Thoracic aorta (tissue), 2 donors: Measurements from ENCODE around the gene CWF19L1. TPM values are rescaled to one million over a fixed set of nuclear protein-coding genes. Genes with fewer than 3 reads are reported as not detected.
"Not testable (repeated sequence)": the region's sequence is repeated elsewhere in the genome, so short reads cannot be mapped to it uniquely, and the experiment has no call there.

Experiments
- ATAC-seq: fragments of 150-250 bp; one replicate; pipeline ENCODE4 v1.8.0; 2017; ENCODE audit warnings: low read depth; ENCODE audit not compliant: insufficient number of reproducible peaks, low FRiP score
- DNase-seq: peaks from one replicate; pipeline ENCODE4 v3.0.0-alpha.2; 2020; ENCODE audit warnings: low spot score
- H3K27ac ChIP-seq, 2 donors: fragments of 200-600 bp; sonication (generic); 1 replicate in 1 of 2; 2 replicates in 1 of 2; pipeline ENCODE4 v1.5.1; 2016; ENCODE audit warnings: mild to moderate bottlenecking in 2 of 2, moderate library complexity in 2 of 2
- H3K27me3 ChIP-seq: fragments of 200-600 bp; sonication (generic); replicated peaks from 2 replicates; pipeline ENCODE4 v1.6.0; 2016; ENCODE audit warnings: mild to moderate bottlenecking; ENCODE audit not compliant: insufficient read depth
- H3K36me3 ChIP-seq: fragments of 200-600 bp; sonication (generic); one replicate; pipeline ENCODE4 v1.5.1; 2016
- H3K4me1 ChIP-seq, 2 donors: fragments of 200-600 bp; sonication (generic); 1 replicate in 1 of 2; 2 replicates in 1 of 2; pipeline versions ENCODE4 v1.5.1 to v1.6.0; 2016; ENCODE audit warnings: low read depth in 2 of 2, mild to moderate bottlenecking in 1 of 2; ENCODE audit not compliant: control insufficient read depth in 1 of 2
- H3K4me3 ChIP-seq: fragments of 200-600 bp; sonication (generic); 2 replicates; pipeline ENCODE4 v1.5.1; 2016; ENCODE audit warnings: mild to moderate bottlenecking
- H3K9me3 ChIP-seq: fragments of 200-600 bp; sonication (generic); 2 replicates; pipeline ENCODE4 v1.5.1; 2016
- CTCF ChIP-seq: fragments of 200-600 bp; sonication (generic); IDR thresholded peaks from one replicate; pipeline ENCODE4 v1.5.1; 2019; ENCODE audit warnings: antibody characterized with exemption
- total RNA-seq, 2 donors: library from RNA; depleted of rRNA; stranded (reverse); fragments of >200 nt; gene quantifications; one replicate each; pipeline versions ENCODE4 v1.1.0 to v1.2.3, GENCODE V29; 2016

Gene CWF19L1
- total RNA-seq, 2 donors from 2014 or later, result 19.5 to 27.2 TPM

DNA sequence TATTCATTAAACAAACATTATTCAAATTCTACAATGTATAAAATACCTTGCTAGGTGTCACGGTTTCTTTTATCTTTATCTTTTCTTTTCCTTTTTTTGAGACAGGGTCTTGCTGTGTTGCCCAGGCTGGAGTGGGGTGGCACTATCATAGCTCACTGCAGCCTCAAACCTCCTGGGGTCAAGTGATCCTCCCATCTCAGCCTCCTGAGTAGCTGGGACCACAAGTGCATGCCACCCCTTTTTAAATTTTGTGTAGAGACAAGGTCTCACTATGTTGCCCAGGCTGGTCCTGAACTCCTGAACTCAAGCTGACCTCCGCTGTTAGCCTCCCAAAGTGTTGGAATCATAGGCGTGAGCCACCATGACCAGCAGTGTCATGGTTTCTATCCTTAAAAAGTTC, 37.0 kb upstream of the CWF19L1 start:
- ATAC-seq, result no peak
- Histone ChIP-seq H3K27me3 (no peaks in the 10 kb centered on the region), H3K36me3 (no peaks in the 10 kb centered on the region), H3K27ac (no peak overlapping the region), H3K4me1 (no peaks in the 10 kb centered on the region), H3K9me3 (no peaks in the 10 kb centered on the region), H3K4me3 (no peak overlapping the region)
- no peak for TF ChIP-seq CTCF
- DNase-seq, result no peak

DNA sequence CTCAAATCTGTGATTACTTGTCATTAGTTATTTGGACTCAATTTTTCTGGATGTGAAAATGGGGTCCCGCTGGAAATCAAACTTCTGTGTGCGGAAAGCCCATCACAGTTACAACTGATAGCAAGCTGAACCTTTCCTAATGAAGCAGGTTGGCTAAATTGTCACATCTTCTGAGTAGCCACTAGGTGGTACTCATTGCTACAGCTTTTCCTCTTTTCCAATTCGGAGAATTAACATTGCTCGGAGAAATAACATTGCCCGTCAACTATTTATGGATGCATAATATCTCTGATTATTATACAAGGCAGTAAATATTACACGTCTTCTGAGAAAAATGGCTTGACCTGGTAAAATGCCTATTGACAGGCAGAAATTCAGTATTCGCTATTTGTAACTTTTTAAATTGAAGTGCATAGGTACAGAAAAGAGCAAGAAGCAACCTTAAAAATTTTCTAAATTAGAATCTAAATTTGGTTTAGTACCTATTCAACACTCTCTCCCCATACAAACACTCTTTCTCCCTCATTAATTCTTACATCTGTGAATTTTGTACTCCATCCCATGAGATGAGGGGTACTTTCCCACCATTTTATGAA, 36.4 kb upstream of the CWF19L1 start:
- Histone ChIP-seq H3K27me3 (no peaks in the 10 kb centered on the region), H3K4me1 (no peaks in the 10 kb centered on the region), H3K36me3 (no peaks in the 10 kb centered on the region), H3K27ac (no peak overlapping the region), H3K9me3 (no peaks in the 10 kb centered on the region), H3K4me3 (no peak overlapping the region)
- DNase-seq, result no peak
- no peak for ATAC-seq
- peak; percentile 37 for TF ChIP-seq CTCF

DNA sequence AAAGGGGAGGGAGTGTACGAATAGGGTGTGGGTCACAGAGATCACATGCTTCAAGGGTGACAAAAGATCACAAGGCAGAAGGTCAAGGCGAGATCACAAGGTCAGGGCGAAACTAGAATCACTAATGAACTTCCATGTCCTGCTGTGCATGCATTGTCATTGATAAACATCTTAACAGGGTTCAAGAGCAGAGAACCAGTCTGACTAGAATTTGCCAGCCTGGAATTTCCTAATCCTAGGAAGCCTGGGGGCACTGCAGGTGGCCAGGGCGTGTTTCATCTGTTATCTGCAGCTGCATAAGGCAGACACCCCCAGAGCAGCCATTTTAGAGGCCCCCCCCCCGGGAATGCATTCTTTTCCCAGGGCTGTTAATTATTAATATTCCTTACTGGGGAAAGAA, 33.7 kb upstream of the CWF19L1 start:
- not testable (repeated sequence) for DNase-seq, H3K4me3 ChIP-seq, H3K9me3 ChIP-seq, H3K27ac ChIP-seq, H3K36me3 ChIP-seq, H3K4me1 ChIP-seq, ATAC-seq, H3K27me3 ChIP-seq

DNA sequence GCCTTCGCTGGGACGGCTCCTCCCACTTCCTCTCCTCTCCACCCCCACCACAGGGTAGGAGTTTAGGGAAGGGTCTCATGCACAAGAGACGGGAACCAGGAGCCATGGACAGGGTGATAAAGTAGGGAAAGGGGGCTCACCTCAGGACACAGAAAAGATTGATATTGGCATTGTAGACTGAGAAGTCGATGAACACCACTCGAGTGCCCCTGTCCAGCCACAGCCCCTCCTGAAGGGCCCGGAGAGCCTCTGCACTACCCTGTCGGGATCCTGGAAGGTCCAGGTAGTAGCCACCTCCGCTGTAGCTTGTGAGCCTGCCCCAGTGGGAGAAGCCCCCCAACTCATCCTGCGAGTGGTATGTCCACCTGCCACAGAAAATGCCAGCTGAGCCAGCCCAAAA, 29.8 kb upstream of the CWF19L1 start:
- ATAC-seq (no peak), DNase-seq (no peak)
- TF ChIP-seq CTCF, result no peak
- Histone ChIP-seq H3K9me3 (no peaks in the 10 kb centered on the region), H3K4me3 (no peak overlapping the region), H3K27ac (no peak overlapping the region), H3K27me3 (no peaks in the 10 kb centered on the region), H3K36me3 (no peaks in the 10 kb centered on the region), H3K4me1 (no peaks in the 10 kb centered on the region)

DNA sequence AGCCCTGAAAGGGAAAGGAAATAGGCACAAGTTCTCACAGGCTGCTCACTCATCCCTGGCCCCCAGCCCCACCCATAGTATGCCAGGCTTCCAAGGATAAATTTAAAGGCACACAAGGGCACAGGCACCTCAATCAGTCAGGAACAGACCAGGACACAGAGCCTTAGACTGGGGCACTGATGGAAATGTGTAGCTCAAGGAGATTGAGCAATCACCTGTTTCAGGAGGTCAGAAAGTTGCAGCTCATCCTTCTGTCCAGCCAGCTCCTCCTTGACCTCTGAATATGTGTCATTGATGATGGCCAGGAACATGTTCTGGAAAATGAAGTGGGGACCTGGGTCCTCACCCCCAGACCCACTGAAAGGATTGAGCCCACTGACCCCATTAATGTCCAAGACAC, 25.6 kb upstream of the CWF19L1 start:
- DNase-seq (no peak), ATAC-seq (no peak)
- no peak for TF ChIP-seq CTCF
- H3K9me3 ChIP-seq, result no peaks in the 10 kb centered on the region
- no peak overlapping the region for H3K4me3 ChIP-seq
- H3K27me3 ChIP-seq, result no peaks in the 10 kb centered on the region
- no peaks in the 10 kb centered on the region for H3K4me1 ChIP-seq
- H3K36me3 ChIP-seq, result no peaks in the 10 kb centered on the region
- no peak overlapping the region for H3K27ac ChIP-seq

DNA sequence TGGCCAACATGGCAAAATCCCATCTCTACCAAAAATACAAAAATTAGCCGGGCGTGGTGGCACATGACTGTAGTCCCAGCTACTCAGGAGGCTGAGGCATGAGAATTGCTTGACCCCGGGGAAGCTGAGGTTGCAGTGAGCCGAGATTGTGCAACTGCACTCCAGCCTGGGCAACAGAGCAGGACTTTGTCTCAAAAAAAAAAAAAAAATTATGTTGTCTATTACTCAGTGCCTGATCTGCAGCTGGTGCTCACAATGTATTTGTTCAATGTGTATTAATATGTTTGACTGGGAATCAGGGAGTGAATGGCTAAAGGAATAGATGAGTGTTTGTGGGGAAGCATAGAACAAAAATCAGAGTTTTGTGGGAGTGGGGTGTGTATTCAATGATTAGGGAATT, 24.9 kb upstream of the CWF19L1 start:
- not testable (repeated sequence) for H3K9me3 ChIP-seq, H3K27me3 ChIP-seq, H3K4me3 ChIP-seq, H3K36me3 ChIP-seq, H3K4me1 ChIP-seq, DNase-seq, H3K27ac ChIP-seq, ATAC-seq
